GM12875 (cell line): ENCODE results near the gene HJURP.

Experiments
- H3K4me3 ChIP-seq: one replicate; pipeline ENCODE4 v1.5.1; 2011; ENCODE audit warnings: low read depth, low read length, control low read depth
- TF ChIP-seq, protein P1 (sequence below): IDR thresholded peaks from 2 replicates; pipeline ENCODE4 v1.5.1; 2011; ENCODE audit warnings: low read depth, mild to moderate bottlenecking, control low read depth, inconsistent platforms, low read length, moderate library complexity, borderline replicate concordance; ENCODE audit not compliant: insufficient read depth

The HJURP gene

GRCh38 chr2:233793465-233794127 is 60.7 kb downstream of the HJURP start:
- TF ChIP-seq, protein P1, sequence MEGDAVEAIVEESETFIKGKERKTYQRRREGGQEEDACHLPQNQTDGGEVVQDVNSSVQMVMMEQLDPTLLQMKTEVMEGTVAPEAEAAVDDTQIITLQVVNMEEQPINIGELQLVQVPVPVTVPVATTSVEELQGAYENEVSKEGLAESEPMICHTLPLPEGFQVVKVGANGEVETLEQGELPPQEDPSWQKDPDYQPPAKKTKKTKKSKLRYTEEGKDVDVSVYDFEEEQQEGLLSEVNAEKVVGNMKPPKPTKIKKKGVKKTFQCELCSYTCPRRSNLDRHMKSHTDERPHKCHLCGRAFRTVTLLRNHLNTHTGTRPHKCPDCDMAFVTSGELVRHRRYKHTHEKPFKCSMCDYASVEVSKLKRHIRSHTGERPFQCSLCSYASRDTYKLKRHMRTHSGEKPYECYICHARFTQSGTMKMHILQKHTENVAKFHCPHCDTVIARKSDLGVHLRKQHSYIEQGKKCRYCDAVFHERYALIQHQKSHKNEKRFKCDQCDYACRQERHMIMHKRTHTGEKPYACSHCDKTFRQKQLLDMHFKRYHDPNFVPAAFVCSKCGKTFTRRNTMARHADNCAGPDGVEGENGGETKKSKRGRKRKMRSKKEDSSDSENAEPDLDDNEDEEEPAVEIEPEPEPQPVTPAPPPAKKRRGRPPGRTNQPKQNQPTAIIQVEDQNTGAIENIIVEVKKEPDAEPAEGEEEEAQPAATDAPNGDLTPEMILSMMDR: no peak
- no peak overlapping the region for H3K4me3 ChIP-seq

GRCh38 chr2:233792720-233793119 is 61.6 kb downstream of the HJURP start:
- TF ChIP-seq, protein P1: no peak
- no peak overlapping the region for H3K4me3 ChIP-seq

DNA sequence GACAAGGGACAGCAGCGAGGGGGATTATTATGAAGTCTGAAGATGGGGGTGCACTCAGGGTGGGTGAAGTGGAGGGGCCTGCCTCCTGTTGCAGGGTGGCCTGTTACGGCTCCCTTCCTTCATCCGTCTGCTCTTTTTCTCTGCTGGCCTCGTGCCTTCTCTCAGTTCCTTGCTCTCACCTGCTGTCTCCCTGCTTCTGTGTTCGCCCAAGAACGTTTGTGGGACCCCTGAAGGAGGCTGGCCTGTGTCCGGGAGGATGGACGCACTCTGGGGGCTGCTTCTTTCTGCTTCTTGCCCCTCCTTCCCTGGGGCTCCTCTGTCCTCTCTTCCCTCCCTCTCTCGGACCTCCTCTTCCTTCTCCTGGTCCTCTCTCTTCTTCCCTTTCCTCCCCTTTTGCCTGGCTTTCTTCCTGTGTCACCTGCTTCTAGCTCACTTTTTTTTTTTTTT is 62.4 kb downstream of the HJURP start:
- TF ChIP-seq, protein P1: no peak
- H3K4me3 ChIP-seq: no peak overlapping the region

GRCh38 chr2:233791151-233791882 is 63.0 kb downstream of the HJURP start:
- no peak overlapping the region for H3K4me3 ChIP-seq
- TF ChIP-seq, protein P1: no peak

DNA sequence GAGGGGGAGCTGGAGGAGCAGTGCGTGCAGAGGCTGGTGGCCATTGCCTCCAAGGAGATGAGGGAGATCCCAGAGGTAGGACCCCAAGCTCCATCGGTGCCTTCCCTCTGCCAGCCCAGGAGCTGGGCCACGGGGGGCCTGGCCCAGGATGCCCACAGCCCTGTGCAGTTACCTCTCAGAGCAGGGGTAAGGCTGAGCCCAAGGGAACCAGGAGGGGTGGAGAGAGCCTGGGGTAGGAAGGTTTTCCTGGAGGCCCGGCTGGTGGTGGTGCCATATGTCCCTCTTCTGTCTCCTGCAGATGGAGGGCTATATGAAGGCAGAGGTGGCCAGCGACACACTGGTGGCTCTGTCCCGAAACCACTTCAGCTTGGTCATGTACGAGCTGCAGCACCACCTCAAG is 64.8 kb downstream of the HJURP start:
- TF ChIP-seq, protein P1: no peak
- H3K4me3 ChIP-seq: no peak overlapping the region
